Common myeloid progenitor, CD34-positive (primary cell): Measurements from ENCODE around the gene SLC4A1AP.

Source experiments
- CTCF ChIA-PET: fragments of 350-600 bp; sonication (Branson Sonifier 250); formaldehyde crosslinking; loops from one replicate; lab custom pipeline; 2021; ENCODE audit warnings: antibody characterized with exemption; lab: Charles Lee
- POLR2A ChIA-PET: fragments of 350-600 bp; sonication (Branson Sonifier 250); formaldehyde crosslinking; loops from one replicate; lab custom pipeline; 2021; ENCODE audit warnings: antibody characterized with exemption; lab: Charles Lee
- DNase-seq, 3 donors: peaks; one replicate each; pipeline versions ENCODE4 v3.0.0 to v3.0.0-alpha.2; 2013
- H3K27ac ChIP-seq, 2 experiments: 1 replicate in 1 of 2; 2 replicates in 1 of 2; pipeline ENCODE4 v1.7.0; 2013; ENCODE audit warnings: inconsistent platforms in 2 of 2, low read length in 2 of 2, mild to moderate bottlenecking in 2 of 2, low read depth in 1 of 2, moderate library complexity in 1 of 2; ENCODE audit not compliant: severe bottlenecking in 2 of 2, insufficient read depth in 1 of 2, poor library complexity in 1 of 2
- H3K27me3 ChIP-seq, 5 experiments: replicated peaks in 2 of 5; 1 replicate in 3 of 5; 2 replicates in 2 of 5; pipeline versions ENCODE4 v1.6.1 to v1.7.0; 2013; ENCODE audit warnings: low read length in 4 of 5, mild to moderate bottlenecking in 2 of 5, moderate library complexity in 2 of 5, inconsistent platforms in 1 of 5; ENCODE audit not compliant: insufficient read depth in 5 of 5, control insufficient read depth in 4 of 5
- H3K36me3 ChIP-seq, 4 experiments: 1 replicate in 2 of 4; 2 replicates in 2 of 4; pipeline versions ENCODE4 v1.6.1 to v1.7.0; 2013; ENCODE audit warnings: low read length in 3 of 4, control low read depth in 1 of 4, mild to moderate bottlenecking in 1 of 4; ENCODE audit not compliant: control insufficient read depth in 4 of 4, insufficient read depth in 4 of 4
- H3K4me1 ChIP-seq, 4 experiments: 1 replicate in 3 of 4; 2 replicates in 1 of 4; pipeline versions ENCODE4 v1.6.1 to v1.7.1; 2013; ENCODE audit warnings: low read length in 3 of 4, mild to moderate bottlenecking in 3 of 4, control low read depth in 1 of 4, inconsistent platforms in 1 of 4, moderate library complexity in 1 of 4; ENCODE audit not compliant: control insufficient read depth in 4 of 4, insufficient read depth in 4 of 4; ENCODE audit errors: control extremely low read depth in 1 of 4
- H3K4me3 ChIP-seq, 7 experiments: 1 replicate in 4 of 7; 2 replicates in 3 of 7; pipeline versions ENCODE4 v1.5.1 to v1.7.0; 2013; ENCODE audit warnings: mild to moderate bottlenecking in 7 of 7, low read length in 6 of 7, moderate library complexity in 6 of 7, inconsistent platforms in 2 of 7, low read depth in 2 of 7, control low read depth in 1 of 7; ENCODE audit not compliant: insufficient read depth in 4 of 7, control insufficient read depth in 1 of 7; ENCODE audit errors: extremely low read depth in 1 of 7
- H3K9me3 ChIP-seq, 5 experiments: 1 replicate in 4 of 5; 2 replicates in 1 of 5; pipeline versions ENCODE4 v1.6.1 to v1.7.1; 2013; ENCODE audit warnings: low read length in 4 of 5, mild to moderate bottlenecking in 2 of 5, inconsistent platforms in 1 of 5, low read depth in 1 of 5, moderate library complexity in 1 of 5; ENCODE audit not compliant: control insufficient read depth in 4 of 5, insufficient read depth in 2 of 5; ENCODE audit errors: control extremely low read depth in 1 of 5
- WGBS: methylation state at CpG from one replicate; pipeline ENCODE4 v1.1.5; 2013; ENCODE audit not compliant: insufficient coverage; 5-methylcytosine and 5-hydroxymethylcytosine counted together

SLC4A1AP gene

DNA sequence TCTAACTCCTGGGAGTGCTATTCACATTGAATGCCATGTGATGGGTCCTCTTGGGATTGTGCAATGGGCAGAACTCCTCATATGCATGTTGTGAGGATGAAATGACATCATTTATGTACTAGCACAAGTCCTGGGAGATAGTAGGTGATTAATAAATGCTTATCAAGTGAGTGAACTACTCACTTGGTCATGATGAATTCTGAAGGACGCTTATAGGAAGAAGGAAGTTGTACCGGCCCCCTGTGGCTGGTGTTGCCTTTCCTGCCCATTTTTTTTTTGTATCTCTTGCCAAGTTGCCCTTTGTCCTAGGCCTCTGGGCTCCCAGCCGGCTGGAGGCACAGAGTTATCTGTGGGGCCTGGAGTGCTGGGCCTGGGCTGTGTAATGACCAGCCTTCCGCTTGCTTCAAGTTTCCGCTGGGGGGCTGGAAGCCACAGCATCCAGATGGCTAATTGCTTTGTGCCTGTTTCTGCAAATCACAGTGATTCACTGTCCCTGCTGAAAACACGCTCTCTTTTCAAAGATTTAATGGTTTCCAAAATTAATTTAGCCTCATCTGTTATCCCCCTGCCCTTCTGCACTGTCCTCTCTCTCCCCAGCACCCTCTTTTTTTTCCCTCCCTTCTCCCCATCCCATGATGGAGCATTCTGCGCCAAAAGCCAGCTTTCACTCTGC is 74.1 kb downstream of the SLC4A1AP start:
- Histone ChIP-seq H3K36me3 (no peaks in the 10 kb centered on the region), H3K4me3 (no peak overlapping the region), H3K27me3 (no peaks in the 10 kb centered on the region), H3K9me3 (peaks cover 0 to 2% (median 0%) of the 10 kb centered on the region in 5 experiments), H3K4me1 (peaks cover 0 to 22% (median 15%) of the 10 kb centered on the region in 4 experiments), H3K27ac (no peak overlapping the region)
- ChIA-PET CTCF (interaction anchor here (0.9 to 2.4 kb wide), 3 partner anchors 12 to 34 kb away, joined by 3 to 7 read pairs (median 6); no protein-coding TSS in a partner anchor), POLR2A (no interaction called here)
- DNase-seq: no peak
- WGBS: 57% methylated on average over 7 of the region's 7 CpGs

DNA sequence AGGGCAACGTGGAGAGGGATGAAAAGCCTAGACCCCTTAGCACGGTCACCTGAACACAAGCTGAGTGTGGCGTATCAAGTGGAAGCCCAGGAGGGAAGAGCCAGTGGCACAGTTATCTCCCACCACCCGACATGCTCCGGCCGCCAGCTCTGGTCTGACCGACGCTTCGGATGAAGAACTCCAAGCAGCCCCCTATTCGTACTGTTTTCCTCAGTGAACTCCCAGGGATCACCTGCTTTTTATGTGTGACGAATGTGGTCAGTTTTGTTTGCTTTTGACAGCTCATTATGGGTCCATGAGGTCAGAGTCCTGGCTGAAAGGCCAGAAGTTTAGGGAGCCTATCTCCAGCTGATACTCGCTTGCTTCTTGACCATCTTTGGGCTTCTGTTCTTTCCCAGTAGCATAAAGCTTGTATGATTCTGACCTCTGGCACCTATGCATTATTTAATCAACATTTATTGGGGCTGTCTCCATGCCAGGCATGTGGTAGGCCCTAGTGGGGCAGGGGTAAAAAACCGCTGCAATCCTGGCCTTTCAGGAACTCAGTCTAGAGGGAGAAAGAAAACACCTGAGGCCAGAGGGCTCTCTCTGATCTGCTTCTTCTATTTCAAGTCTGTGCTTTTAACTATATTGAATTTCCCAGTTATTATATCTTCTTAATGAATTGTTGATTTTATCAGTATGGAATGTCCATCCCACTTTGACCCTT is 74.8 kb downstream of the SLC4A1AP start:
- Histone ChIP-seq H3K4me1 (peaks cover 0 to 22% (median 15%) of the 10 kb centered on the region in 4 experiments), H3K36me3 (no peaks in the 10 kb centered on the region), H3K27me3 (no peaks in the 10 kb centered on the region), H3K27ac (no peak overlapping the region), H3K4me3 (no peak overlapping the region), H3K9me3 (peaks cover 0 to 2% (median 0%) of the 10 kb centered on the region in 5 experiments)
- DNase-seq: no peak
- ChIA-PET POLR2A (no interaction called here), CTCF (interaction anchor here (1.9 to 2.4 kb wide), 2 partner anchors 15 to 35 kb away, joined by 6 to 7 read pairs; no protein-coding TSS in a partner anchor)
- over 99% methylated on average over 10 of the region's 13 CpGs for WGBS

DNA sequence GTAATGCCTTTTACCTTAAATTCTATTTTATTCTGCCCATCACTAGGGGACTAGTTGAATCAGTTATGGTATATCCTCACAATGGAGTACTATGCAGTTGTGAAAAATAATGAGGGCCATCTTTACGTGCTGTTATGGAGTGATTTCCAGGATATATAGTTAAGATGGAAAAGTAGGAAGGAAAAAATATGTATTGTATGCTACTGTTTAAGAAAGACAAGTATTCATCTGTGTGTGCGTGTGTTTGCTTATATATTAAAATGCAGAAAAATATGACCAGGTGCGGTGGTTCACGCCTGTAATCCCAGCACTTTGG is 75.3 kb downstream of the SLC4A1AP start:
- Histone ChIP-seq H3K4me1 (peaks cover 0 to 22% (median 15%) of the 10 kb centered on the region in 4 experiments), H3K9me3 (peaks cover 0 to 2% (median 0%) of the 10 kb centered on the region in 5 experiments), H3K4me3 (no peak overlapping the region), H3K27me3 (no peaks in the 10 kb centered on the region), H3K36me3 (no peaks in the 10 kb centered on the region), H3K27ac (no peak overlapping the region)
- ChIA-PET POLR2A (no interaction called here), CTCF (interaction anchor here (1.9 kb wide), 1 partner anchor 35 kb away, joined by 6 read pairs; no protein-coding TSS in a partner anchor)
- 100% methylated on average over 3 of the region's 4 CpGs for WGBS
- DNase-seq: no peak

DNA sequence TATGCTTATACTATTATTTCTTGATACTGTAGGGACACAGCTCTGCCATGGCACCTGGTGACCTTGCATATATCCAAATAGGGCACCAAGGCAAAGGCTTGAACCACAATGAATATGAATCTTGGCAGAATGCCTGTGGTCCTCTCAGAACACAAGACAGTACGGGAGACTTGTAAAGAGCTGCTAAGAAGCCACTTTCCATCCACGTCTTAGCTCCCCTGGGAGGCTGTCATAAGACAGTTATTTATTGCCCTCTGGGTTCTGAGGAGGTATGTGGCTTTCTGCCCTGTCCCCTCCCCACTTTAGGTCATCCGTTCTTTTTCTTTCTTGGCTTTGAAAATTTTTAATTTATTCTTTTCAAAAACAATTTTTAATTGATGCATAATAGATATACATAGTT is 78.0 kb downstream of the SLC4A1AP start:
- Histone ChIP-seq H3K4me3 (no peak overlapping the region), H3K27ac (no peak overlapping the region), H3K36me3 (no peaks in the 10 kb centered on the region), H3K27me3 (no peaks in the 10 kb centered on the region), H3K4me1 (peaks cover 0 to 8% (median 4%) of the 10 kb centered on the region in 4 experiments), H3K9me3 (peaks cover 0 to 7% (median 0%) of the 10 kb centered on the region in 5 experiments)
- no peak for DNase-seq
- POLR2A ChIA-PET: no interaction called here
- CTCF ChIA-PET: interaction anchor here (0.7 to 1.5 kb wide), 3 partner anchors 10 to 31 kb away, joined by 3 to 4 read pairs (median 3); no protein-coding TSS in a partner anchor
- WGBS: 100% methylated on average over 1 of the region's 3 CpGs

DNA sequence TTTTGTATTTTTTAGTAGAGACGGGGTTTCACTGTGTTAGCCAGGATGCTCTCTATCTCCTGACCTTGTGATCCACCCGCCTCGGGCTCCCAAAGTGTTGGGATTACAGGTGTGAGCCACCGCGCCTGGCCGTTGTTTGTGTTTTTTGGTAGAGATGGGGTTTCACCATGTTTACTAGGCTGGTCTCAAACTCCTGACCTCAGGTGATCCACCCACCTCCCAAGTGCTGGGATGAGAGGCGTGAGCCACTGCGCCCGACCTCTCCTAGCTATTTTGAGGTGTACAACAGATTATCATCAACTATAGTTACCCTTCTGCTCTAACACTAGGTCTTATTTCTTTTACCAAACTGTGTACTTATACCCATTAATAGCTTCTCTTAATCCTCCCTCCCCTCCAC is 78.9 kb downstream of the SLC4A1AP start:
- CTCF ChIA-PET: interaction anchor here (1.0 to 2.0 kb wide), 3 partner anchors 12 to 31 kb away, joined by 3 to 6 read pairs (median 4); no protein-coding TSS in a partner anchor
- DNase-seq: no peak
- 97% methylated on average over 6 of the region's 9 CpGs for WGBS

More for the DNA sequence above, 78.9 kb downstream of the SLC4A1AP start:
- no peaks in the 10 kb centered on the region for H3K36me3 ChIP-seq
- H3K4me3 ChIP-seq: no peak overlapping the region
- H3K27me3 ChIP-seq: no peaks in the 10 kb centered on the region
- peaks cover 0 to 7% (median 3%) of the 10 kb centered on the region in 4 experiments for H3K4me1 ChIP-seq
- POLR2A ChIA-PET: no interaction called here
- H3K9me3 ChIP-seq: peaks cover 0 to 7% (median 0%) of the 10 kb centered on the region in 5 experiments
- H3K27ac ChIP-seq: no peak overlapping the region
